Esophagus muscularis mucosa (tissue), 4 donors: ENCODE results near the gene MORN3. TPM values are rescaled to one million over a fixed set of nuclear protein-coding genes. Genes with fewer than 3 reads are reported as not detected.

ENCODE experiments used
- DNase-seq: peaks from one replicate; pipeline ENCODE4 v3.0.0-alpha.2; 2017; ENCODE audit errors: extremely low spot score
- H3K27ac ChIP-seq, 4 donors: fragments of 200-600 bp; sonication (generic); replicated peaks in 1 of 4; 1 replicate in 3 of 4; 2 replicates in 1 of 4; pipeline ENCODE4 v1.5.1; 2016 to 2019; ENCODE audit warnings: mild to moderate bottlenecking in 1 of 4
- H3K27me3 ChIP-seq, 4 donors: fragments of 200-600 bp; sonication (generic); one replicate each; pipeline versions ENCODE4 v1.5.1 to v1.6.0; 2016 to 2019
- H3K36me3 ChIP-seq, 4 donors: fragments of 200-600 bp; sonication (generic); one replicate each; pipeline ENCODE4 v1.5.1; 2016 to 2019
- H3K4me1 ChIP-seq, 4 donors: fragments of 200-600 bp; sonication (generic); one replicate each; pipeline ENCODE4 v1.5.1; 2016 to 2019
- H3K4me3 ChIP-seq, 4 donors: fragments of 200-600 bp; sonication (generic); 1 replicate in 2 of 4; 2 replicates in 2 of 4; pipeline ENCODE4 v1.5.1; 2016 to 2019; ENCODE audit warnings: mild to moderate bottlenecking in 4 of 4, moderate library complexity in 1 of 4
- H3K9me3 ChIP-seq, 4 donors: fragments of 200-600 bp; sonication (generic); 1 replicate in 3 of 4; 2 replicates in 1 of 4; pipeline ENCODE4 v1.5.1; 2016 to 2019
- EP300 ChIP-seq: sonication (generic); formaldehyde crosslinking; IDR thresholded peaks from one replicate; pipeline ENCODE4 v1.6.1; 2017; ENCODE audit warnings: antibody characterized with exemption
- POLR2A ChIP-seq: fragments of 450-650 bp; IDR thresholded peaks from one replicate; pipeline ENCODE4 v1.6.1; 2017; ENCODE audit warnings: antibody characterized with exemption, moderate library complexity, mild to moderate bottlenecking, low read depth
- POLR2AphosphoS5 ChIP-seq, 2 donors: sonication (generic); formaldehyde crosslinking; IDR thresholded peaks; one replicate each; pipeline ENCODE4 v1.6.1; 2017; ENCODE audit warnings: antibody characterized with exemption in 2 of 2
- WGBS: methylation state at CpG from one replicate; pipeline ENCODE4 v1.1.5; 2018; 5-methylcytosine and 5-hydroxymethylcytosine counted together
- intact Hi-C: fragments of 100-400 bp; cut with DNase I; formaldehyde crosslinking; loops from one replicate; pipeline ENCODE4 v1.15.1; 2023
- small RNA-seq, 3 donors: library from RNA; depleted of rRNA; stranded (forward); fragments of <200 nt; gene quantifications; one replicate each; pipeline ENCODE3, GENCODE V24; 2016
- total RNA-seq, 4 donors: library from RNA; depleted of rRNA; stranded (reverse); fragments of >200 nt; gene quantifications; one replicate each; pipeline versions ENCODE4 v1.1.0 to v1.2.1, GENCODE V29; 2016
- TF ChIP-seq, protein P1 (sequence below), 3 experiments: fragments of 200-600 bp in 2 of 3; fragments of 450-650 bp in 1 of 3; sonication (generic) in 2 of 3; IDR thresholded peaks; one replicate each; pipeline ENCODE4 v1.5.1; 2017 to 2019; ENCODE audit warnings: antibody characterized with exemption in 3 of 3, mild to moderate bottlenecking in 2 of 3, moderate library complexity in 1 of 3

Gene MORN3
- total RNA-seq, 4 donors from 2014 or later = 0.13 to 1.2 (median 0.17) TPM; not detected in 1

GRCh38 chr12:121603581-121603980 is 65.9 kb downstream of the MORN3 start:
- TF ChIP-seq POLR2AphosphoS5 (IDR thresholded peaks at IDR 0.05) = no peak
- TF ChIP-seq, protein P1, sequence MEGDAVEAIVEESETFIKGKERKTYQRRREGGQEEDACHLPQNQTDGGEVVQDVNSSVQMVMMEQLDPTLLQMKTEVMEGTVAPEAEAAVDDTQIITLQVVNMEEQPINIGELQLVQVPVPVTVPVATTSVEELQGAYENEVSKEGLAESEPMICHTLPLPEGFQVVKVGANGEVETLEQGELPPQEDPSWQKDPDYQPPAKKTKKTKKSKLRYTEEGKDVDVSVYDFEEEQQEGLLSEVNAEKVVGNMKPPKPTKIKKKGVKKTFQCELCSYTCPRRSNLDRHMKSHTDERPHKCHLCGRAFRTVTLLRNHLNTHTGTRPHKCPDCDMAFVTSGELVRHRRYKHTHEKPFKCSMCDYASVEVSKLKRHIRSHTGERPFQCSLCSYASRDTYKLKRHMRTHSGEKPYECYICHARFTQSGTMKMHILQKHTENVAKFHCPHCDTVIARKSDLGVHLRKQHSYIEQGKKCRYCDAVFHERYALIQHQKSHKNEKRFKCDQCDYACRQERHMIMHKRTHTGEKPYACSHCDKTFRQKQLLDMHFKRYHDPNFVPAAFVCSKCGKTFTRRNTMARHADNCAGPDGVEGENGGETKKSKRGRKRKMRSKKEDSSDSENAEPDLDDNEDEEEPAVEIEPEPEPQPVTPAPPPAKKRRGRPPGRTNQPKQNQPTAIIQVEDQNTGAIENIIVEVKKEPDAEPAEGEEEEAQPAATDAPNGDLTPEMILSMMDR (IDR thresholded peaks at IDR 0.05) = no peak
- TF ChIP-seq POLR2A = no peak
- TF ChIP-seq EP300 = no peak
- no peaks in the 10 kb centered on the region for H3K9me3 ChIP-seq
- intact Hi-C loops = no loop called here
- no peak for DNase-seq
- H3K36me3 ChIP-seq = no peaks in the 10 kb centered on the region
- H3K27ac ChIP-seq = no peak overlapping the region
- no peak overlapping the region for H3K4me3 ChIP-seq
- no peaks in the 10 kb centered on the region for H3K27me3 ChIP-seq
- WGBS = 88% methylated on average over 5 of the region's 6 CpGs
- H3K4me1 ChIP-seq = no peaks in the 10 kb centered on the region

DNA sequence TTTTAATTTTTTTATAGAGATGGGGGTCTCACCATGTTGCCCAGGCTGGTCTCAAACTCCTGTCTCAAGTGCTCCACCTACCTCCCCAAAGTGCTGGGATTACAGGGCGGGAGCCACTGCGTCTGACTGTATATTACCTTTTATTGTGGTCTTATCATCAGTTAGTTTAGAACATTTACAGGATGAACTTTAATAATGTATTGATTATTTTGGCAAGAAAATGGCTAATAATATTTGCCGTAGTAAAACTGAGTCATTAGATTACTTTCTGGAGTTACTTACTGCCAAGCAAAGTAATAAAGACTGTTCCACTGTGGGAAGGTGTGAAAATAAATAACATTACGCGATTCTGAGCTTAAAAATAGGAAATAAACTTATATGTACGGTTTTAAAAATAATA is 66.7 kb downstream of the MORN3 start:
- TF ChIP-seq, protein P1 (IDR thresholded peaks at IDR 0.05) = no peak
- TF ChIP-seq EP300 (no peak), POLR2A (no peak), POLR2AphosphoS5 (IDR thresholded peaks at IDR 0.05) (no peak)
- Histone ChIP-seq H3K27me3 (no peaks in the 10 kb centered on the region), H3K4me3 (no peak overlapping the region), H3K4me1 (no peaks in the 10 kb centered on the region), H3K27ac (no peak overlapping the region), H3K9me3 (no peaks in the 10 kb centered on the region), H3K36me3 (no peaks in the 10 kb centered on the region)
- no peak for DNase-seq
- WGBS = 92% methylated on average over 6 of the region's 6 CpGs
- intact Hi-C loops = no loop called here

GRCh38 chr12:121600702-121601336 is 68.6 kb downstream of the MORN3 start:
- intact Hi-C loops = no loop called here
- no peak for DNase-seq
- no peaks in the 10 kb centered on the region for H3K9me3 ChIP-seq
- H3K27me3 ChIP-seq = no peaks in the 10 kb centered on the region
- 93% methylated on average over 5 of the region's 6 CpGs for WGBS
- no peak overlapping the region for H3K4me3 ChIP-seq
- H3K27ac ChIP-seq = no peak overlapping the region
- no peaks in the 10 kb centered on the region for H3K36me3 ChIP-seq
- TF ChIP-seq POLR2A (no peak), EP300 (no peak), POLR2AphosphoS5 (IDR thresholded peaks at IDR 0.05) (no peak)
- TF ChIP-seq, protein P1 (IDR thresholded peaks at IDR 0.05) = no peak
- no peaks in the 10 kb centered on the region for H3K4me1 ChIP-seq

Small RNAs within 50 kb of the gene (small RNA-seq; reads per million reads assigned to genes)
- 0 reads per million in 3 donors for gene RNU6-1004P

Other genes with a start within 250 kb of the MORN3 start
- 10 to 100 TPM; 13.6 to 23.5 (median 20.0) TPM for gene KDM2B, start 88.6 kb downstream of the MORN3 start, total RNA-seq
- 10 to 100 TPM in 2 of 4 donors, 1 to 10 TPM in 2; 7.1 to 17.7 (median 13.5) TPM for gene ORAI1, start 43.1 kb downstream of the MORN3 start, total RNA-seq
- gene TMEM120B, start 43.1 kb upstream of the MORN3 start, total RNA-seq = 10 to 100 TPM in 1 of 4 donors, 1 to 10 TPM in 3; 4.5 to 14.1 (median 6.4) TPM
- 10 to 100 TPM in 3 of 4 donors, 1 to 10 TPM in 1; 7.0 to 23.2 (median 15.9) TPM for gene RHOF, start 124.0 kb upstream of the MORN3 start, total RNA-seq
- gene SETD1B, start 134.4 kb upstream of the MORN3 start, total RNA-seq = 10 to 100 TPM in 3 of 4 donors, 1 to 10 TPM in 1; 9.4 to 27.1 (median 19.9) TPM
- 1 to 10 TPM in 2 of 4 donors, under 1 TPM in 2; 0.65 to 3.3 (median 1.3) TPM for gene HPD, start 189.2 kb upstream of the MORN3 start, total RNA-seq
- gene PSMD9, start 219.1 kb upstream of the MORN3 start, total RNA-seq = 10 to 100 TPM; 22.4 to 63.7 (median 44.4) TPM
- 1 to 10 TPM in 1 of 4 donors, under 1 TPM in 3; 0.66 to 1.9 (median 0.87) TPM for gene CFAP251, start 248.9 kb upstream of the MORN3 start, total RNA-seq